Activated B cell treated with CpG ODN at 0.5 μM for 24 hours (primary cell): ENCODE data around the gene SCGB1A1. TPM values are rescaled to one million over a fixed set of nuclear protein-coding genes. Genes with fewer than 3 reads are reported as not detected.

Source experiments
- ATAC-seq: fragments of 200-7000 bp; cut with Tn5 transposase; one replicate; pipeline ENCODE4 v1.10.0; 2021; ENCODE audit warnings: low read depth, mild to moderate bottlenecking, moderate library complexity
- CTCF ChIA-PET: fragments of 350-600 bp; sonication (Branson Sonifier 250); formaldehyde crosslinking; loops from one replicate; lab custom pipeline; 2021; ENCODE audit warnings: antibody characterized with exemption; lab: Charles Lee
- POLR2A ChIA-PET: fragments of 350-600 bp; sonication (Branson Sonifier 250); formaldehyde crosslinking; loops from one replicate; lab custom pipeline; 2021; ENCODE audit warnings: antibody characterized with exemption; lab: Charles Lee
- DNase-seq: peaks from one replicate; pipeline ENCODE4 v3.0.0; 2022
- H3K27ac Mint-ChIP-seq: one replicate; pipeline ENCODE4 v1.8.0; 2020; ENCODE audit warnings: mixed read lengths
- H3K27me3 Mint-ChIP-seq: one replicate; pipeline ENCODE4 v1.8.0; 2021; ENCODE audit warnings: mixed read lengths
- H3K36me3 Mint-ChIP-seq: one replicate; pipeline ENCODE4 v1.8.0; 2021; ENCODE audit warnings: low read depth, mixed read lengths
- H3K4me1 Mint-ChIP-seq: one replicate; pipeline ENCODE4 v1.8.0; 2021; ENCODE audit warnings: mixed read lengths
- H3K4me3 Mint-ChIP-seq: one replicate; pipeline ENCODE4 v1.8.0; 2020; ENCODE audit warnings: mild to moderate bottlenecking, mixed read lengths
- H3K9me3 Mint-ChIP-seq: one replicate; pipeline ENCODE4 v1.8.0; 2020; ENCODE audit warnings: mixed read lengths
- intact Hi-C: fragments of 100-400 bp; cut with micrococcal nuclease; formaldehyde crosslinking; loops from one replicate; pipeline ENCODE4 v1.15.1; 2024
- total RNA-seq: library from RNA; stranded (reverse); gene quantifications from 2 replicates; pipeline ENCODE4 v1.2.3, GENCODE V29; 2022
- TF ChIP-seq, protein P1 (sequence below): fragments of 200-600 bp; IDR thresholded peaks from one replicate; pipeline ENCODE4 v1.8.0; 2022; ENCODE audit warnings: antibody characterized with exemption, mild to moderate bottlenecking

The SCGB1A1 gene
- total RNA-seq, 1 donor from 2014 or later, result not detected

GRCh38 chr11:62466444-62466843 lies 47.6 kb downstream of the SCGB1A1 start:
- TF ChIP-seq, protein P1, sequence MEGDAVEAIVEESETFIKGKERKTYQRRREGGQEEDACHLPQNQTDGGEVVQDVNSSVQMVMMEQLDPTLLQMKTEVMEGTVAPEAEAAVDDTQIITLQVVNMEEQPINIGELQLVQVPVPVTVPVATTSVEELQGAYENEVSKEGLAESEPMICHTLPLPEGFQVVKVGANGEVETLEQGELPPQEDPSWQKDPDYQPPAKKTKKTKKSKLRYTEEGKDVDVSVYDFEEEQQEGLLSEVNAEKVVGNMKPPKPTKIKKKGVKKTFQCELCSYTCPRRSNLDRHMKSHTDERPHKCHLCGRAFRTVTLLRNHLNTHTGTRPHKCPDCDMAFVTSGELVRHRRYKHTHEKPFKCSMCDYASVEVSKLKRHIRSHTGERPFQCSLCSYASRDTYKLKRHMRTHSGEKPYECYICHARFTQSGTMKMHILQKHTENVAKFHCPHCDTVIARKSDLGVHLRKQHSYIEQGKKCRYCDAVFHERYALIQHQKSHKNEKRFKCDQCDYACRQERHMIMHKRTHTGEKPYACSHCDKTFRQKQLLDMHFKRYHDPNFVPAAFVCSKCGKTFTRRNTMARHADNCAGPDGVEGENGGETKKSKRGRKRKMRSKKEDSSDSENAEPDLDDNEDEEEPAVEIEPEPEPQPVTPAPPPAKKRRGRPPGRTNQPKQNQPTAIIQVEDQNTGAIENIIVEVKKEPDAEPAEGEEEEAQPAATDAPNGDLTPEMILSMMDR, result no peak
- no peak overlapping the region for H3K27ac Mint-ChIP-seq
- H3K4me3 Mint-ChIP-seq, result no peak overlapping the region
- peaks cover 16% of the 10 kb centered on the region for H3K4me1 Mint-ChIP-seq
- H3K36me3 Mint-ChIP-seq, result no peaks in the 10 kb centered on the region
- H3K27me3 Mint-ChIP-seq, result no peaks in the 10 kb centered on the region
- no peaks in the 10 kb centered on the region for H3K9me3 Mint-ChIP-seq
- intact Hi-C loops, result no loop called here
- DNase-seq (no peak), ATAC-seq (no peak)
- ChIA-PET POLR2A (no interaction called here), CTCF (no interaction called here)

- peaks cover 8% of the 10 kb centered on the region for H3K4me1 Mint-ChIP-seq
- H3K9me3 Mint-ChIP-seq, result no peaks in the 10 kb centered on the region
- CTCF ChIA-PET, result no interaction called here
- ATAC-seq, result no peak
- H3K36me3 Mint-ChIP-seq, result no peaks in the 10 kb centered on the region
- H3K27ac Mint-ChIP-seq, result no peak overlapping the region
- intact Hi-C loops, result no loop called here
- TF ChIP-seq, protein P1, result no peak
- no peaks in the 10 kb centered on the region for H3K27me3 Mint-ChIP-seq
- POLR2A ChIA-PET, result interaction anchor here (0.6 to 1.1 kb wide), 4 partner anchors 24 to 348 kb away, joined by 3 to 6 read pairs (median 4); no protein-coding TSS in a partner anchor
- DNase-seq, result no peak
- H3K4me3 Mint-ChIP-seq, result no peak overlapping the region
Observed at GRCh38 chr11:62468577-62468976, 49.7 kb downstream of the SCGB1A1 start.

- DNase-seq (no peak), ATAC-seq (no peak)
- Mint-ChIP-seq H3K4me3 (no peak overlapping the region), H3K27ac (no peak overlapping the region), H3K4me1 (no peaks in the 10 kb centered on the region), H3K9me3 (no peaks in the 10 kb centered on the region), H3K27me3 (no peaks in the 10 kb centered on the region), H3K36me3 (no peaks in the 10 kb centered on the region)
- TF ChIP-seq, protein P1, result no peak
- POLR2A ChIA-PET, result no interaction called here
- intact Hi-C loops, result no loop called here
- CTCF ChIA-PET, result no interaction called here
Observed at GRCh38 chr11:62471603-62472002, 52.8 kb downstream of the SCGB1A1 start.

- no peaks in the 10 kb centered on the region for H3K36me3 Mint-ChIP-seq
- ATAC-seq (no peak), DNase-seq (no peak)
- H3K4me1 Mint-ChIP-seq, result no peaks in the 10 kb centered on the region
- H3K27me3 Mint-ChIP-seq, result no peaks in the 10 kb centered on the region
- ChIA-PET CTCF (no interaction called here), POLR2A (no interaction called here)
- H3K4me3 Mint-ChIP-seq, result no peak overlapping the region
- intact Hi-C loops, result no loop called here
- no peak overlapping the region for H3K27ac Mint-ChIP-seq
- TF ChIP-seq, protein P1, result no peak
- no peaks in the 10 kb centered on the region for H3K9me3 Mint-ChIP-seq
Observed at GRCh38 chr11:62472063-62472884, 53.4 kb downstream of the SCGB1A1 start.

Other genes with a start within 250 kb of the SCGB1A1 start
- gene SCGB1D1, start 228.8 kb upstream of the SCGB1A1 start, total RNA-seq, result not detected in 2 replicates
- gene SCGB2A1, start 210.4 kb upstream of the SCGB1A1 start, total RNA-seq, result not detected in 2 replicates
- not detected in 2 replicates for gene SCGB1D2, start 176.8 kb upstream of the SCGB1A1 start, total RNA-seq
- gene SCGB2A2, start 148.9 kb upstream of the SCGB1A1 start, total RNA-seq, result not detected in 2 replicates
- not detected in 2 replicates for gene SCGB1D4, start 120.0 kb upstream of the SCGB1A1 start, total RNA-seq
- gene ASRGL1, start 81.6 kb upstream of the SCGB1A1 start, total RNA-seq, result 0.98 and 1.3 TPM in 2 replicates
- gene AHNAK, start 127.8 kb downstream of the SCGB1A1 start, total RNA-seq, result 246 and 248 TPM in 2 replicates
- gene EEF1G, start 154.9 kb downstream of the SCGB1A1 start, total RNA-seq, result 2,373 and 2,524 TPM in 2 replicates
- 27.8 and 30.9 TPM in 2 replicates for gene TUT1, start 172.5 kb downstream of the SCGB1A1 start, total RNA-seq
- gene MTA2, start 182.8 kb downstream of the SCGB1A1 start, total RNA-seq, result 170 and 175 TPM in 2 replicates
- gene EML3, start 193.7 kb downstream of the SCGB1A1 start, total RNA-seq, result 115 and 128 TPM in 2 replicates
- gene ROM1, start 194.2 kb downstream of the SCGB1A1 start, total RNA-seq, result 0.89 and 2.6 TPM in 2 replicates
- 48.8 and 56.6 TPM in 2 replicates for gene B3GAT3, start 203.0 kb downstream of the SCGB1A1 start, total RNA-seq
- 187 and 189 TPM in 2 replicates for gene GANAB, start 227.6 kb downstream of the SCGB1A1 start, total RNA-seq
- 24.9 and 27.6 TPM in 2 replicates for gene INTS5, start 234.3 kb downstream of the SCGB1A1 start, total RNA-seq
- 107 and 120 TPM in 2 replicates for gene C11orf98, start 246.2 kb downstream of the SCGB1A1 start, total RNA-seq
- 50.5 and 52.1 TPM in 2 replicates for gene CSKMT, start 246.3 kb downstream of the SCGB1A1 start, total RNA-seq